ENCODE results near the gene CEACAM5. TPM values are rescaled to one million over a fixed set of nuclear protein-coding genes. Genes with fewer than 3 reads are reported as not detected.

CEACAM5 gene
- total RNA-seq, 1 donor from 2014 or later: 2.4 TPM

Other genes starting within 250 kb of the CEACAM5 start
- gene CEACAM21, start 132.5 kb upstream of the CEACAM5 start, total RNA-seq: 1.2 TPM
- gene CEACAM4, start 81.6 kb upstream of the CEACAM5 start, total RNA-seq: 0.59 TPM
- gene CEACAM7, start 20.4 kb upstream of the CEACAM5 start, total RNA-seq: 0.30 TPM
- 5.0 TPM for gene CEACAM6, start 46.9 kb downstream of the CEACAM5 start, total RNA-seq
- gene CEACAM3, start 88.0 kb downstream of the CEACAM5 start, total RNA-seq: 1.5 TPM
- not detected for gene LYPD4, start 136.1 kb downstream of the CEACAM5 start, total RNA-seq
- not detected for gene DMRTC2, start 136.4 kb downstream of the CEACAM5 start, total RNA-seq
- gene RPS19, start 151.6 kb downstream of the CEACAM5 start, total RNA-seq: 470 TPM
- gene CD79A, start 168.7 kb downstream of the CEACAM5 start, total RNA-seq: 0.79 TPM
- 34.3 TPM for gene ARHGEF1, start 174.6 kb downstream of the CEACAM5 start, total RNA-seq
- 0.10 TPM for gene ERFL, start 219.8 kb downstream of the CEACAM5 start, total RNA-seq